Measurements from ENCODE around the gene RBM33.

The RBM33 gene

GRCh38 chr7:155811560-155811894 lies 167.1 kb downstream of the RBM33 start:
- H3K27ac Mint-ChIP-seq = no peak overlapping the region
- H3K4me1 Mint-ChIP-seq = peaks cover 30% of the 10 kb centered on the region
- H3K27me3 Mint-ChIP-seq (ENCODE audit: low read depth) = peaks cover 94% of the 10 kb centered on the region
- H3K9me3 Mint-ChIP-seq = no peaks in the 10 kb centered on the region
- no peak for TF ChIP-seq CTCF (IDR thresholded peaks at IDR 0.05; ENCODE audit: unreplicated experiment in 3 of 3)
- H3K4me3 Mint-ChIP-seq = peak overlapping the region; percentile 82 to 88 (median 87)
- no peaks in the 10 kb centered on the region for H3K36me3 Mint-ChIP-seq (ENCODE audit: low read depth)

GRCh38 chr7:155811895-155812761 lies 167.7 kb downstream of the RBM33 start, which contains the start of gene SHH:
TSS of gene SHH (minus strand) at chr7:155812463. CDS start at chr7:155812122, 341 bp downstream.
- H3K4me1 Mint-ChIP-seq = peaks cover 27% of the 10 kb centered on the region

GRCh38 chr7:155813125-155813524 lies 168.7 kb downstream of the RBM33 start:
- H3K9me3 Mint-ChIP-seq = no peaks in the 10 kb centered on the region
- peaks cover 87% of the 10 kb centered on the region for H3K27me3 Mint-ChIP-seq (ENCODE audit: low read depth)
- peak overlapping the region in 1 of 3 experiments; percentile 21 for H3K4me3 Mint-ChIP-seq
- H3K4me1 Mint-ChIP-seq = peaks cover 21% of the 10 kb centered on the region
- TF ChIP-seq CTCF (IDR thresholded peaks at IDR 0.05; ENCODE audit: unreplicated experiment in 3 of 3) = no peak
- no peaks in the 10 kb centered on the region for H3K36me3 Mint-ChIP-seq (ENCODE audit: low read depth)
- H3K27ac Mint-ChIP-seq = no peak overlapping the region

More at GRCh38 chr7:155811895-155812761, 167.7 kb downstream of the RBM33 start, which contains the start of gene SHH:
- Mint-ChIP-seq H3K27me3 (ENCODE audit: low read depth) (peaks cover 94% of the 10 kb centered on the region), H3K27ac (no peak within 1 kb of the TSS), H3K36me3 (ENCODE audit: low read depth) (no peaks in the 10 kb centered on the region), H3K9me3 (no peaks in the 10 kb centered on the region), H3K4me3 (peak within 1 kb of the TSS; percentile 82 to 88 (median 87))
- no peak for TF ChIP-seq CTCF (IDR thresholded peaks at IDR 0.05; ENCODE audit: unreplicated experiment in 3 of 3)

- no peaks in the 10 kb centered on the region for H3K9me3 Mint-ChIP-seq
Observed at GRCh38 chr7:155813546-155814315, 169.3 kb downstream of the RBM33 start.

More at GRCh38 chr7:155813546-155814315, 169.3 kb downstream of the RBM33 start:
- H3K4me3 Mint-ChIP-seq = no peak overlapping the region
- peaks cover 21% of the 10 kb centered on the region for H3K4me1 Mint-ChIP-seq
- H3K27ac Mint-ChIP-seq = no peak overlapping the region
- no peak for TF ChIP-seq CTCF (IDR thresholded peaks at IDR 0.05; ENCODE audit: unreplicated experiment in 3 of 3)
- peaks cover 89% of the 10 kb centered on the region for H3K27me3 Mint-ChIP-seq (ENCODE audit: low read depth)
- H3K36me3 Mint-ChIP-seq (ENCODE audit: low read depth) = no peaks in the 10 kb centered on the region
